ENCODE data around the gene P3H4.

DNA sequence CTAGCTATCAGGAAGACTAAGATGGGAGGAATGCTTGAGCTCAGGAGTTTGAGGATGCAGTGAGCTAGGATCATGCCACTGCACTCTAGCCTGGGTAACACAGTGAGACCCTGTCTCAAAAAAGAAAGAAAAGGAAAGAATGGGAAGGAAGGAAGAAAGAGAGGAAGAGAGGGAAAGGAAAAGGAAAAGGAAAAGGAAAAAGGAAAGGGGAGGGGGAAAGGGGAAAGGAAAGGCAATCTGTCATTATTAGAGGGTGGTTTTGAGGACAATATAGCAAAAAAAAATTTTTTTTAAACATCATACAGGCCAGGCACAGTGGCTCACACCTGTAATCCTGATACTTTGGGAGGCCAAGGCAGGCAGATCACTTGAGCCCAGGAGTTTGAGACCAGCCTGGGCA lies 45.6 kb downstream of the P3H4 start:
- no peak for TF ChIP-seq CTCF (IDR thresholded peaks at IDR 0.05; ENCODE audit: poor library complexity, severe bottlenecking)
- no peak for TF ChIP-seq POLR2AphosphoS5 (IDR thresholded peaks at IDR 0.05)
- TF ChIP-seq EP300 (conservative IDR thresholded peaks at IDR 0.05; ENCODE audit: poor library complexity, severe bottlenecking): no peak
- TF ChIP-seq MXI1 (conservative IDR thresholded peaks at IDR 0.05; ENCODE audit: poor library complexity, severe bottlenecking): no peak
- no peak for TF ChIP-seq RAD21 (conservative IDR thresholded peaks at IDR 0.05)
- TF ChIP-seq EZH2 (IDR thresholded peaks at IDR 0.05; ENCODE audit: borderline replicate concordance, insufficient read depth, low read length, poor library complexity, severe bottlenecking): no peak
- no peak for TF ChIP-seq SMC3 (conservative IDR thresholded peaks at IDR 0.05; ENCODE audit: poor library complexity)
